Measurements from ENCODE around the gene GON7.

DNA sequence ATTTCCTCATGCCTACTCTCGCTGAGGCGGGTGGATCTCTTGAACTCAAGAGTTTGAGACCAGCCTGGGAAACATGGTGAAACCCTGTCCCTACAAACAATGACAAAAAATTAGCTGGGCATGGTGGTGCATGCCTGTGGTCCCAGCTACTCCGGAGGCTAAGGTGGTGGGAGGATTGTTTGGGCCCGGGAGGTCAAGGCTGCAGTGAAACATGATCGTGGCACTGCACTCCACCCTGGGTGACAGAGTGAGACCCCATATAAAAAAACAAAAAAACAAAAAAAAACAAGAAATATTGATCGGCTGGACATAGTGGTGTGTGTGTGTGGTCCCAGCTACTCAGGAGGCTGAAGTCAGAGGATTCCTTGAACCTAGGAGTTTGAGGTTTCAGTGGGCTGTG is 31.4 kb downstream of the GON7 start:
- TF ChIP-seq TEAD4 (IDR thresholded peaks at IDR 0.05) (no peak), EP300 (IDR thresholded peaks at IDR 0.05; ENCODE audit: borderline replicate concordance) (no peak), CREB1 (IDR thresholded peaks at IDR 0.05; ENCODE audit: low read depth) (no peak), REST (IDR thresholded peaks at IDR 0.05; ENCODE audit: low read depth) (no peak), TAF1 (IDR thresholded peaks at IDR 0.05; ENCODE audit: low read depth) (no peak), FOXM1 (IDR thresholded peaks at IDR 0.05; ENCODE audit: borderline replicate concordance, low read depth) (no peak), EGR1 (IDR thresholded peaks at IDR 0.05) (no peak), RAD21 (IDR thresholded peaks at IDR 0.05; ENCODE audit: low read depth) (no peak), MAX (IDR thresholded peaks at IDR 0.05) (no peak), CEBPB (IDR thresholded peaks at IDR 0.05) (no peak), YY1 (IDR thresholded peaks at IDR 0.05; ENCODE audit: low read depth) (no peak), NFIC (IDR thresholded peaks at IDR 0.05) (no peak)
- TF ChIP-seq, protein P1, sequence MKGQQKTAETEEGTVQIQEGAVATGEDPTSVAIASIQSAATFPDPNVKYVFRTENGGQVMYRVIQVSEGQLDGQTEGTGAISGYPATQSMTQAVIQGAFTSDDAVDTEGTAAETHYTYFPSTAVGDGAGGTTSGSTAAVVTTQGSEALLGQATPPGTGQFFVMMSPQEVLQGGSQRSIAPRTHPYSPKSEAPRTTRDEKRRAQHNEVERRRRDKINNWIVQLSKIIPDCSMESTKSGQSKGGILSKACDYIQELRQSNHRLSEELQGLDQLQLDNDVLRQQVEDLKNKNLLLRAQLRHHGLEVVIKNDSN (IDR thresholded peaks at IDR 0.05), result no peak

Measured in Ishikawa (cell line).